AML-193 (cell line): ENCODE results near the gene WDR33.
"Not testable (repeated sequence)": the region's sequence is repeated elsewhere in the genome, so short reads cannot be mapped to it uniquely, and the experiment has no call there.

Experiments used
- DNase-seq, 2 experiments: peaks; one replicate each; lab custom pipeline; 2025; lab: John Stamatoyannopoulos, UW

Gene WDR33

DNA sequence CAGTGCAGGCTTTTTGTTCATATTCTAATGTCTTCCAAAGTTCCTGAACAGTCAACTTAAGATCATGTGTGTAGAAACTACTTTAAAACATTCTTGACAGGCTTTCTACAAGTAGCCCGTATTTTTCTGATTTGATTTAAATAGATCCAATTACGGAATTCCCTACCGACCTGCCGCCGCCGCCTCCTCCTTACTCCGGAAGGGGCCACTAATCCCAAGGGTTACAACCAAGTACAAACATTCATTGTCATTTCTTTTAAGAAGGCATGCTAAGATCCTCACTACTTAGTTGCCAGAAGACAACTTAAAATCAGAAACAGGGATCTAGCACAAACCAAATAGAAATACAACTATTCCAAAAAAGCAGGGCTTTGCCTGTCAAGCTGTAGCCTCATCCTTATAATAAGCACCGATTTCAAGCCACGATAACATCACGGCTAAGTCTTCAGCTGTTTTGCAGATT is 784 bp downstream of the WDR33 start:
- DNase-seq: no peak

DNA sequence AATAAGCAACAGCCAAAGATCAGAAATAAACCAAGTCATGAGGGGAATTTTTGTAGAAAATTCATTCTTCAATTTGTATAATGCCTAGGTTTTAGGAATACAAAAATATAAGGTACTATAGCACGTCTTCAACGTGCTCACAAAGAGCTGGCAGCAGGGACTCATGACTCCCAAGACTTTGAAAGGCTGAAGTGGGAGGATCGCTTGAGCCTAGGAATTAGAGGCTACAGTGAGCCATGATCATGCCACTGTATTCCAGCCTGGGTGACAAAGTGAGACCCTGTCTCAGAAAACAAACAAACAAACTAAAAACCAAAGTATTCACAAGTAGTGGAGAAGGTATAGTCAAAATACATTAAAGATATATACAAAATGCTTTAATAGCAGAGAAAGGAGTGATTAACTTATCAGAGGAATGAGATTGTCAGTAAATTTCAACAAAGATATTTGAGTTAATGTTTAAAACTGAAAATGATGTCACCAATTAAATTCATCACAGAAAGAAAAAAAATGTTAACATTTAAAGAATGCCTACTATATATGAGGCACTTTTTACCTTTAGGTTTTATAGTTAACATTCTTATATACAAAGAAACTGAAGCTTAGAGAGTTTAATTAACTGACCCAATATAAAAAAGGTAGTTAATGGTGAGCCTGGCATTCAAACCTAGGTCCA is 3.2 kb downstream of the WDR33 start:
- DNase-seq: no peak

DNA sequence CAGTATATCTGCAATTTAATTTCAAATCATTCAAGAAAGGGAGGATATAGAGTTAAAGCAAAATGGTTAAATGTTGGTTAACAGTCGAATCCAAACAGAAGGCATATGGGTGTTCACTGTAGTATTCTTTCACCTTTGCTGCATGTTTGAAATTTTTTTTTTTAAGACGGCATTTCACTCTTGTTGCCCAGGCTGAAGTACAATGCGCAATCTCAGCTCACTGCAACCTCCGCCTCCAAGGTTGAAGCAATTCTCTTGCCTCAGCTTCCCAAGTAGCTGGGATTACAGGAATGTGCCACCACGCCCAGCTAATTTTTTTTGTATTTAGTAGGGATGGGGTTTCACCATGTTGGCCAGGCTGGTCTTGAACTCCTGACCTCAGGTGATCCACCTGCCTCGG is 4.1 kb downstream of the WDR33 start:
- not testable (repeated sequence) for DNase-seq

DNA sequence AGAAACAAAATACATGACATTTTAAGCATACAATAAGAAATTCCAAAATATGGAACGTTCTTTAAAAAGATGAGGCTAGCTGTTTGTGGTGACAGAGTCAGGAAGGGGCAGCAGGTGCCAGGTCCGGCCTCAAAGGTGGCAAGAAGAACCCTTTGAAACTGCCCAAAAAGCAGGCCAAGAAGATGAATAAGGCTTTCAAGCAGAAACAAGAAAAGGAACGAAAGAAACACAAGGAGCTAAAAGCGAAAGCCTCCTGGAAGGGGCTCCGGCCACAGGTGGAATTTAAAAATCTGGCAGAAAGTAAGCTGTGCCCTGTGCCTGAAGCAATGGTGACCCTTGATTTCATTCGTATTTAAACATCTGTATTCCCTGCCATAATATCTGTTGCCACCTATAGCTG is 5.5 kb downstream of the WDR33 start:
- DNase-seq: no peak

DNA sequence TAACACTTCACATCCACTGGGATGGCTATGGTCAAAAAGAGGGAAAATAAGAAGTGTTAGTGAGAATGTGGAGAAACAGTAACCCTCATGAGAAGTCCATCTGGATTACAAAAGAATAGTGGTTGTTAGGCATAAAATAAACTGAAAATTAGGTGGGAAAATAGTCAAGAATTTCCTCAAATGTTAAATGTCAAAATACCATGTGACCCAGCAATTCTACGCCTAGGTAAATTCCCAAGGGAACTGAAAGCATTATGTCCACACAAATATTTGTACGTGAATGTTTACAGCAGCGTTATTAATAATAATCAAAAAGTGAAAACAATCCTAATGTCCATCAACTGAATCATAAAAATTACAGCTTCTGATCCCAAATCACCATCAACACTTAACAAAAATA is 11.0 kb downstream of the WDR33 start:
- DNase-seq: no peak

DNA sequence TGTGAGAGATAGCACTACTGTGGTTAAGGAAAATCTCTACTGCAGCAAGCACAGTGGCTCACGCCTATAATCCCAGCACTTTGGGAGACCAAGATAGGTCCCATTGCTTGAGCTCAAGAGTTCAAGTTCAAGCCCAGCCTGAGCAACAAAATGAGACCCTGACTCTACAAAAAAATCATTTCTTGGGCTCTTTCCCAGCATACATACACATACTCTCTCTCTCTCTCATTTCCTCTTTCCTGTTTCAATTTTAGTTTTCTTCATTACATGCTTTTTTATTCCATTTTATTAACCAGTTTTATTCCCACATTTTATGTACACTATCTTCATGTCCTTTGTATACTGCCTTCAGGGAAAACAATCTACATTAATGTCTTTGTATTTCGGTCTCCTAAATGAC is 14.6 kb downstream of the WDR33 start:
- DNase-seq: no peak

DNA sequence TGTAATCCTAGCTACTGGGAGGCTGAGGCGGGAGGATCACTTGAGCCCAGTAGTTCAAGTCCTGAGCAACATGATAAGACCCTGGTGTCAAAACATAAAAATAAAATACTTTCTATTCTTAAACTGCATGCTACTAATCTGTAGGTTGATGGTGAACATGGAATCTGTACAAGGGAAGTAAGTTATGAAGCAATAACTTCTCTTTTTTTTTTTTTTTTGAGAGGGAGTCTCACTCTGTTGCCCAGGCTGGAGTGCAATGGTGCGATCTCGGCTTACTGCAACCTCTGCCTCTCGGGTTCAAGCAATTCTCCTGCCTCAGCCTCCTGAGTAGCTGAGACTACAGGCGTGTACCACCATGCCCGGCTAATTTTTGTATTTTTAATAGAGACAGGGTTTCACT is 16.1 kb downstream of the WDR33 start:
- peak; percentile 15 to 33 for DNase-seq

DNA sequence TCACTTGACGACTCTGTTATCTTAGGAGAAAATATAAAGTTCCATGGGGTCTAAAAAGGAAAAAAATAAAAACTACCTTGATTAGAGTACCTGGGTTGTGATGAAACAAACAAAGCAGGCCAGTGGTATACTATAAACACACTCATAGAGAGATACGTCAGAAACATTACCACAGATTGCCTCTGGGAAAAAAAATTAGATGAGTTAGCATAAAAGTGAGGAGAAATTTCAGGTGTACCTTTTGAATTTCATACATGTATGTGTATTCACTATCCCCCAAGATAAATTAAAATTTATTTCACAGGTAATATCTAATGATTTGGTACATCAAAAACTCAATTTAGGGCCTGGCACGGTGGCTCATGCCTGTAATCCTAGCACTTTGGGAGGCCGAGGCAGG is 18.2 kb downstream of the WDR33 start:
- DNase-seq: no peak

DNA sequence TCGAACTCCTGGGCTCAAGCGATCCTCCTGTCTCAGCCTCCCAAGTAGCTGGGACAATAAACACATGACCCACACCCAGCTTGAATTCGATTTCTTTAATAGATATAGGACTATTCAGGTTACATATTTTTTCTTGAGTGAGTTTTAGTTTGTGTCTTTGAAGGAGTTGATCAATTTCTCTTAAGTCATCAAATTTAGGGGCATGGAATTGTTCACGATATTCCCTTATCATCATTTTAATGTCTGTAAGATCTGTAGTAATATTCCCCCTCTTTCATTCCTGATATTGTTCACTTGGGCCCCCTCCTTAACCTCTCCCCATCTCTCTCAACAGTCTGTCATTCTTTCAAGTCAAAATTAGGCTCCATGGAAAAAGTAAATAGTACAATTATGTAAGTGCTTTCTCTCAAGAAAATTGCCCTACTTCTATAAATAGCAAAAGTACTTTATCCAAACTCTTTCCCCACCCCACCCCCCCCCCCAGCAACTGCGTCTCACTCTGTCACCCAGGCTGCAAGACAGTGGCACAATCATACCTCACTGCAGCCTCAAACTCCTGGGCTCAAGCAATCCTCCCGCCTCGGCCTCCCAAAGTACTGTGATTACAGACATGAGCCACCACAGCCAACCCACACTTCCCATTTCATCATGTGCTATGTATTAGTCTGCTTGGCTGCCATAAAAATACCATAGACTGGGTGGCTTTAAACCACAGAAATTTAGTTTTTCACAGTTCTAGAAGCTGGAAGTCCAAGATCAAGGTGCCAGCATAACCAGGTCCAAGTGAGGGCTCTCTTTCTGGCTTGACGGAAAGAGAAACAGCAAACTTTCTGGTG is 20.1 kb downstream of the WDR33 start:
- DNase-seq: no peak

DNA sequence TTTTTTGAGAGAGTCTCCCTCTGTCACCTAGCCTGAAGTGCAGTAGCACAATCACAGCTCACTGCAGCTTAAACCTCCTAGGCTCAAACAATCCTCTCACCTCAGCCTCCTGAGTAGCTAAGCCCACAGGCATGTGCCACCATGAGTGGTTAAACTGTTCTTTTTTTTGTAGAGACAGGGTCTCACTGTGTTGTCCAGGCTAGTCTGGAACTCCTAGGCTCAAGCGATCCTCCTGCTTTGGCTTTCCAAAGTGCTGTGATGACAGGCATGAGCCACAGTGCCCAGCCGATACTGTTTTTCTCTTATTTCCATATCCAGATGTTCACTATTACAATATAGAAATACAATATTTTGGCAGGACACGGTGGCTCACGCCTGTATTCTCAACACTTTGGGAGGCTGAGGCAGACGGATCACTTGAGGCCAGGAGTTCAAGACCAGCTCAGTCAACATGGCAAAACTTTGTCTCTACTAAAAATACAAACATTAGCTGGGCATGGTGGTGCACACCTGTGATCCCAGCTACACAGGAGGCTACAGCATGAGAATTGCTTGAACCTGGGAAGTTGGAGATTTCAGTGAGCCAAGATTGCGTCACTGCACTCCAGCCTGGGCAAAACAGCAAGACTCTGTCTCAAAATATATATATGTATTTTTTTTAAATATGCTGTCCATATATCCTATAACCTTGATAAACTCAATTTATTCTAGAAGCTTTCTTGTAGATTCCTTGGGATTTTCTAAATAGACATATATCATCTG is 24.7 kb downstream of the WDR33 start:
- no peak for DNase-seq

DNA sequence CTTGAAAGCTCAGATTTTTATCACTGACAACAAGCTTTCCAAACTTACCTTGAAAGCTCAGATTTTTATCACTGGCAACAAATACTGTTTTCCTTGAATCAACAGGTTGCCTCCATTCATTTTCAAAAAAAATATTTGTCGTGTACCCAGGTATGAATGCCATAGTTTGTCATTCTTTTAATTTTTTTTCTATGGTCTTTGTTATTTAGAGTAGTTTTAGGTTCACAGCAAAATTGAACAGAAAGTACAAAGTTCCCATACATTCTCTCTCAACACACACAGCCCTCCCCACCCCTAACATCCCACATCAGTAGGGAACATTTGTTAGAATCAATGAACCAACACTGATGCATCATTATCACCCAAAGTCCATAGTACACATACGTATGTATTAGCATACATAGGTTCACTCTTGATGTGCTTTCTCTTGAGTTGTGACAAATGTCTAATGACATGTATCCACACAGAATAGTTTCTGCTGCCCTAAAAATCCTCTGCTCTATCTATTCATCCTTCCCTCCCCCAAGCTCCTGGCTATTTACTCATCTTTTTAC is 25.9 kb downstream of the WDR33 start:
- no peak for DNase-seq

DNA sequence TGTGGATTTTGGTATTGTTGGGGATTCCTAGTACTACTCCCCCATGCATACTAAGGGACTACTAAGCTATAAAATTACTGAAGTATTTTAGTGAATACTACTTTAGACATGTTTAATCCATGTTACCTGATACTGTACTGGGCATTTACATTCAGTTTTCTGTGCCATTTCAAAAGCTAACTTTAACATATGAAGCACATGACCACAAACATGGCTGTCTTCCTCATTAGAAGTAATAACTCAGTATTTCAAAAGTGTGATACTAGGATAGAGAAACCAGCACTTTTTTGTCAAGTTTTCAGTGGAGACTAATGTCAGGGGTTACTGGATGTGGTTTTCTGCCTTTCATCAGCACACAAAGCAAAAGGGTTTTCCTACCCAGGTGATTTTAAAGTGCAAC is 27.9 kb downstream of the WDR33 start:
- peak; percentile 26 to 48 for DNase-seq

DNA sequence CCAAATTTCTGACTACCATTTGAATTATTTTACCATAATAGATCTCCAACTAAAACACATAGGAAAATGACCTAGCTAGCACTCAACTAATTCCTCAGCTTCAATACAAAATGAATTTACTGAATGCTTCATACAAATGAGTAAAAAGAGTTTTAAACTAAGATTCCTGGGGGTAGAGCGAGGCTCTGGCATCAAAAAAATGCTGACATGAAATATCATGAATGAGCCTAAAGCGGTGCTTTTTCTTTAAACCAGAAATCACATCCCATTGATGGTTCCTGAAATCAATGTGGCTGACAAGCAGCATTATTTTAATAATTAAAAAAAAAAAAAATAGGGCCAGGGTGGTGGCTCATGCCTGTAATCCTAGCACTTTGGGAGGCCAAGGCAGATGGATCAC is 32.1 kb downstream of the WDR33 start:
- DNase-seq: no peak

DNA sequence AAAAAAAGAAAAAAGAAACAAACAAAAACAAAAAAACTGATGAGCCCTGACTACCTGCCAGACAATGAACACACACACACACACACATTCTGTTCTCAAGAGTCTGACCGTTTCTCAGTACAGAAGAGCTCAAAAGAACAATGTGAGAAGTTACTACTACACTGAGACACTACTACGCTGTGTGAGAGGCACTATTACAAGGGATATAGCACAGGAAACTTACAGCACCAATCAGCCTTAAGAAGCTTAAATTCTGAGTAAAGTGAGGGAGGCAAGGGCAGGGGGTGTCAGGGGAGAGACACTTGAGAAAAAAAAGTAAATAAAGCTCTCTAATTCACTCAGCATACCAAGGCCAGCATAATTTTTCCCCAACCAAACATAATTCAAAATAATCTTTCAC is 32.5 kb downstream of the WDR33 start:
- DNase-seq: no peak

DNA sequence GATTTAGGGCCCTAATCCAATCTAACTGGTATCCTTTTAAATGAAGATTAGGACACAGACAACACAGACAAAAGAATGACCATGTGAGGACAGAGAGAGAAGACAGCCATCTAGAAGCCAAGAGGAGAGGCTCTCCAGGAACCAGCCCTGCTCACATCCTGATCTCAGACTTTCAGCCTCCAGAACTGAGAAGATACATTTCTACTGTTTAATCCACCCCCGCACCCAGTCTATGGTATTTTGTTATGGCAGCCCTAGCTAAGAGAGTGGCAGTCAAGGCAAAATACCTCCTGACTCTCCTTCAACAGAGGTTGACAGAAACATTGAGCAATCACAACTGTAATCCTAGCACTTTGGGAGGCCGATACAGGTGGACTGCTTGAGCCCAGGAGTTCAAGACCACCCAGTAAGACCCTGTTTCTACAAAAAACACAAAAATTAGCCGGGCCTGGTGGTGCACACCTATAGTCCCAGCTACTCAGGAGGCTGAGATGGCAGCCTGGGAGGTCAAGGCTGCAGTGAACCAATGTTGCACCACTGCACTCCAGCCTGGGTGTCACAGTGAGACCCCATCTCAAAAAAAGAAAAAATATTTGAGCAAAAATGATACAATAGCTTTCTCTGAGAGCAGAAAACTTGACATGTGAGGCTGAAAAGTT is 34.7 kb downstream of the WDR33 start:
- no peak for DNase-seq

DNA sequence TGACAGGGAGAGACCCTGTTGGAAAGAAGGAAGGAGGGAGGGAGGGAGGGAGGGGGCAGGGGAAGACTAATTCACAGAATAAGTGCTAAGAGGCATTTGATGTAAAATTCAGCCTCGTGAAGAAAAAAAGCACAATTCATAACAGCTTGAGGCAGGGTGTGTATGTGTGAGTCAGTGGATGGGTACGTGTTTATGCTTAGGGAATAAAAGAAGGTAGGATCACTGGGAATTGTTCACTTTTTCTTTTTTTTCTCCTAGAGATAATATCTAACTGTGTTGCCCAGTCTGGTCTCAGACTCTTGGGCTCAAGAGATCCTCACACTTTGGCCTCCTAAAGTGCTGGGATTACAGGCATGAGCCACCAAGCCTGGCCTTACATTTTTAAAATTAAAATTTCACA is 39.2 kb downstream of the WDR33 start:
- no peak for DNase-seq

DNA sequence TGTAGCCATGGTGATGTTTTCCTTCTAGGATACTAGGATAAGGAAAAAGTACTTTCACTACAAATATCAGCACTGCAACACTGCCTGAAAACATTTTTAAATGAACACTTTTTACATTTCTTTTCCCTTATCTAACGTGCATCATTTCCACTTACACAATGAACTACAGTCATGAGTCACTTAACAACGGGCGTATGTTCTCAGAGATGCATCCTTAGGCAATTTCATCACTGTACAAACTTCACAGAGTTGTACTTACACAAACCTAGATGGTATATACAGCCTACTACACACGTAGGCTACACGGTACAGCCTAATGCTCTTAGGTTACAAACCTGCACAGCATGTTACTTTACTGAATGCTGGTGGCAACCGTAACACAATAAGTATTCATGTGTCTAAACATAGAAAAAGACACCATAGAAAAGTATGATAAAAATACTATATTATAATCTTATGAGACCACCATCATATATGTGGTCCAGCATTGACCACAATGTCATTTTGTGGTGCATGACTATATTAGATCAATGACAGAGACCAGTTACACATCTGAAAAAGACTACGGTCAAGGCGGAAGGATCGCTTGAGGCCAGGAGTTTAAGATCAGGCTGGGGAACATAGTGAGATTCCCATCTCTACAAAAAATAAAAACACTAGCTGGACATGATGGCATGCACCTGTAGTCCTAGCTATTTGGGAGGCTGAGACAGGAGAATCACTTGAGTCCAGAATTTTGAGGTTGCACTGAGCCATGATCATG is 39.8 kb downstream of the WDR33 start:
- no peak for DNase-seq

DNA sequence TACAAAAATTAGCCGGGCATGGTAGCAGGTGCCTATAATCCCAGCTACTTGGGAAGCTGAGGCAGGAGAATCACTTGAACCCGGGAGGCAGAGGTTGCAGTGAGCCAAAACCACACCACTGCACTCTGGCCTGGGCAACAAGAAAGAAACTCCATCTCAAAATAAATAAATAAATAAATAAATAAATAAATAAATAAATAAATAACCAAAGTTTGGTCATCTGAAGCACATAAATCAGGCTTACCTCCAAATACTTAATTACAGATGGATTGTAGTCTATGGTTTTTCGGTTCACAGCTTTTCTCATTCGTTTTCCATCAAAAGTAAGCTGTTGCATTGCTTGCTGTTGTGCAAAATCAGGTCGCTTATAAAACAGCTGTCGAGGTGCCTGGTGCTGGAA is 40.4 kb downstream of the WDR33 start:
- DNase-seq: not testable (repeated sequence)

DNA sequence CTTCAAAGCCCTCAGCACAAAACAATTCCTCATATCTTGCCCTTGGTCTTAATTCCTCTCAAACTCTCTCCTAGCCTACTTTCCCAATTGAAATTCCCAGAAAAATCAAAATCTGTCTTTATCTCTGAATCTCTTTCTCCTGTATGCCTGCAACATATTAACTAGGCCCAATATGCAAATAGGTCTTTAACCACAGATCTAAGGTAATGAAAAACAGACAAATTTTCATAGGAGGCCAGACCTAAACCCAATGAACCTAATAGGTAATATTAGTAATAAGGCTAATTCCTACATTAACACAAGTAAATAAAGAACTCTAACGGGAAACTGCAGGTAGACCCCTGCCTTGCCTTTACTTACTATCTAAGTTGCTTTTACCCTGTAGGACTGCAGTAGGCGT is 41.4 kb downstream of the WDR33 start:
- DNase-seq: no peak

DNA sequence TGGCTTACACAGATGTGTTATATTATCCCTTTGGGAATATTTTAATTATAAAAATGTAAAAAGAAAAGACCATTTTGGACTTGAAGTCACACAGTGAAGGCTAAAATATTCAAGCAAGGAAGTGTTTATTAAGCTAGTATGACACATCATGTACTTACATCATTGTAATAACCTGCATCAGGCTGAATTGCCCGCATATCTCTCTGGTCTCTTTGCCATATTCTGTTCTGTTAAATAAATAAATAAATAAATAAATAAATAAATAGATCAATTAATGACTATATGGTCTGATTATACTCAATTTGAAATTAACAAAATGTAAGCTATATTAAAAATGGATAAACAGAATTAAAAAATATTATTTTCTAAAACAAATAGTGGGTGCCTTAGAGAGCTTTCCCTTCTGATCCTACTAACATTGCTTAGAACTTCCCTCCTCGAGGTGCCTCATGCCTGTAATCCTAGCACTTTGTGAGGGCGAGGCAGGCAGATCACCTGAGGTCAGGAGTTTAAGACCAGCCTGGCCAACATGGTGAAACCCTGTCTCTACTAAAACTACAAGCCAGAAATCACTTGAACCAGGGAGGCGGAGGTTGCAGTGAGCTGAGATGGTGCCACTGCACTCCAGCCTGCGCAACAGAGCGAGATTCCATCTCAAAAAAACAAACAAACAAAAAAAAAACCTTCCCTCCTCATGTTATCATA is 42.0 kb downstream of the WDR33 start:
- DNase-seq: no peak

DNA sequence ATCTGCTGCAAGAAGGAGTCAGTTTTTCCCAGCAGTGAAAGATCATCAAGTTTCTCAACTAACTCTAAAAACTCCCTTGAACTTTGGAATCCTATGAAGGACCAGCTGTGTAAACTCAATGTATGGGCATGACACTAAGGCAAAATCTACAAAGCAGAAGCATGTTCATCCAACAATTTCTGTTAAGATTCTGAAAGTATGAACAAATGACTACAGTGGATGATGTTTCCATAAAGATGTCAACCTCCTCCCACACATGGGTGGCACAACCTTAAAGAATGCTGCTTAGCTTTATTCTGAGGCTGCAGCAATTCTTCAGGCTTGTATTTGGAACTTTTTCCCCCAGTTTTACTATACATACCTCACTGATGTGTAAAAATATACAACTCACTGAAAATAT is 47.2 kb downstream of the WDR33 start:
- no peak for DNase-seq
